Colon (tissue), 2 donors: Measurements from ENCODE around the gene NME7.
"Not testable (repeated sequence)": the region's sequence is repeated elsewhere in the genome, so short reads cannot be mapped to it uniquely, and the experiment has no call there.

ENCODE experiments used
- FAIRE-seq: peaks from 2 replicates; lab custom pipeline; 2012; peaks lifted over from hg19 to GRCh38; lab: Jason Lieb, UNC
- donor health status: control.
- donor health status: control.

The NME7 gene

DNA sequence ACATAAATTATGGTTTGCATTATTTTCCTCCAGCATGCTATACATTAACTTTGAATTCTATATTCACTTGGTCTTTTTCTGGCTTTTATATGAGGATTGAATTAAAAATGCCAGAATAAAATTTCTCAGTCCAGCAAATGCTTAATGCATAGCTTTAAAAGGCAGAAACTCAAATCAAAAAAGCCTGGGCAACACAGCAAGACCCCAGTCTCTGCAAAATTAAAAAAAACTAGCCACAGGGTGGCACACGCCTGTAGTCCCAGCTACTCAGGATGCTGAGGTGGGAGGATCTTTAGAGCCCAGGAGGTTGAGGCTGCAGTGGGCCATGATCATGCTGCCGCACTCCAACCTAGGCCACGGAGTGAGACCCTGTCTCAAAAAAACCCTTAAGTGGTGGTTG is 241.3 kb downstream of the NME7 start:
- no peak for FAIRE-seq

GRCh38 chr1:169125597-169125996 is 242.0 kb downstream of the NME7 start:
- FAIRE-seq: not testable (repeated sequence)

DNA sequence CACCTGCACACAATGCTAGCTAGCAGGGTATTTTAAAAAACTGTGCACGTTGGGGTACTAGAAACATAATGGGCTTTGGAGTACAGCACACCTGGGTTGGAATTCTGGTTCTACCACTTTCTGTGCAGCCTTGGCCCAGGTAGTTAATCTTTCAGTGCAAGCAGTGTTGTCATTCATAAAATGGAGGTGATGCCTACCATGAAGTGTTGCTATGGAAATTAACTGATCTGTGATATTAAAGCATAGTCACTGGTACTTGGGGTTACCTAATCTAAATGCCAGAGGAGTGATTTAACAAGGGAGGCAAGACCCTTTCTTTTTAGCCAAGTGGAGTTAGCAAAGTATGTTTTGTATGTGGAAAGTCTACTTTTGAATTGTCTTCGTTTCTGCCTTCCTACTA is 243.1 kb downstream of the NME7 start:
- no peak for FAIRE-seq

- FAIRE-seq: no peak
Observed at GRCh38 chr1:169122976-169123375, 244.6 kb downstream of the NME7 start.

- no peak for FAIRE-seq
Observed at GRCh38 chr1:169121146-169121923, 246.3 kb downstream of the NME7 start.

DNA sequence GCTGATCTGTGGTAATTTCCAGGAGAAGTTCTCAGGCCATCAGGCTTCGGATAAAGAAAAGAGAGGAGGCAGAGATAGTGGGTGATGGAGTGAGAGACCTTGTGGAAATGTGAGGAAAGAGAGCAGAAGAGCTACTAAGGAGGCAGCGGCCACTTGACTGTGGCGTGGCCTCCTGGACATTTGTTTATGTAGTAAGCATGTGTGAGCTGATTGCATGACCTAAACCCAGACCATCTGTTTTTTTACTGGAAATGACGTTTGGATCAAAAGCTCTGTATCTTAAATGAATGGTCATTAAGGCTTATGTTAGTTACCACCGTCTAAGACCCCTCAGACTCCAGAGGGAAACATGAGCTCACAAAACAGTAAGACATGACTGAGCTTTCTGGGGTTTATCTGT is 247.5 kb downstream of the NME7 start:
- FAIRE-seq: no peak

DNA sequence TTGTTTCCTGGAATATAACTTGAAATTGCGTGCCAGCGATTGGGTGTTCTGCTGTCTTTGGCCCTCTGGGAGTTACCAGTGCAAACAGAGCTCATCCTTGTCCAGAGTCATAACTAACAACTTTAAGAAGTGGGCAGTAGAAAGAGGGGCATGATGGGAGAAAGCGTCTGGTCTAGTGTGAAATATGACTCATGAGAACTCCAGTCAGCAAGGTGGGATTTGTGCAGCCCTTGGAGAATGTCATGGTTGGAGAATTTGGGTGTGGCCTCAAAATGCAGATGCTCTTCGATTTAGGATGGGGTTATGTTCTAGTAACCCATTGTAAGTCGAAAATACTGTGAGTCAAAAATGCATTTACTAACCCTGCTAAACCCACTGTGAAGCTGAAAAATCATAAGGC is 248.2 kb downstream of the NME7 start:
- FAIRE-seq: no peak

DNA sequence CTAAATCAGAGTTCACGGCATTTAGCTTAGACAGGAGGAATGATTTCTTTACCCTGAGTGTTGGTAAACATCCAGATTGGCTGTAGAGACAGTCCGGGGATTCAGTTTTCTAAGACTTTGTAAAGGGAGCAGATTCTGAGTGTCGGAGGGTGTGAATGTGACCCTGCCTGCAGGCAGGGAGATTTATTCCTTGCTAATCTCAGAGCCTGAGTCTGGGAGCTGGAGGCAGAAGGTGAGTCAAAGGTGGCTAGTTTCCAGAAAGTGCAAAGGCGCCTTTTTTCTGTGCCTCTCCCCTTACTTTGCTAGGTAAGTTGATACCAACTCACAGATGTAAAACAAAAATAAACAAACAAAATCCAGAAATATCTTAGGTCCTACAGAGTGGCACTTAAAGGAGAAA is 249.4 kb downstream of the NME7 start:
- no peak for FAIRE-seq

DNA sequence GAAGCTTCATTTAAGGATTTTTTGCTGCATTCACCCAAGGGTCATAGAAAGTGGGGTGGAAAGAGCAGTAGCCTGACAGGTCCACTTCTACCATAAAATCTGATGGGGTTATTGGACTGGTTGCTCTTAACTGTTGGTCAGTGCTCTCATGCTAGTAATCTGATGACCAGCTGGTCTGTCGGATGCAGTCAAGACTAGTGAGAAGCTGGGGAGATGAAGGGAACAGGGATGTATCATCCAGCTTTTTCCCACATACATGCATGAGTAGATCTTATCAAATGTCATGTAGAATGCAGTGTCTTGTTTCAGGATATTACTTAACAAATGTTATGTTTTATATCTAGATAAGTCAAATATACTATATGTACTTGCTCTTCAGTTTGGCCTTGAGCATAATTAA is 250.0 kb downstream of the NME7 start:
- no peak for FAIRE-seq

DNA sequence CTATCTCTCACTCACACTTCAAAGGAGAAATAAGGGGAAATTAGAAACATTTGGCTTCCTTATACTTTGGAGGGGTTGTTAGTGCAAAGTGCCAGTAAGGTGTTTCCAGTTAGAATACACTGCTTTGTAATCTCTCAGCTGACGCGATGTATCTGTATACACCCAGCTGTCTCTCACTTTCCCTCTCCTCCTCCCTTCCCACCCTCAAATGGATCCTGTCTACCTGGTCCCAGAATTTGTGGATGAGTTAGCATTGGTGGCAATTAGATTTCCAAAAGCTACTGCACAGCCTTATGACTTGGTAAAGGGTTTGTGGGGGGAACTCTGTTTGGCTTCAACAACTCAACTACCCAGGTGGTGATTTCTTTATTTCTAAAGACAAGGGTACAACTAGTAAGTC is 250.6 kb downstream of the NME7 start:
- no peak for FAIRE-seq

GRCh38 chr1:169115891-169116585 is 251.6 kb downstream of the NME7 start:
- no peak for FAIRE-seq

GRCh38 chr1:169113613-169114119 is 253.9 kb downstream of the NME7 start:
- FAIRE-seq: no peak

- no peak for FAIRE-seq
Observed at GRCh38 chr1:169112241-169112640, 255.4 kb downstream of the NME7 start.

- no peak for FAIRE-seq
Observed at GRCh38 chr1:169111472-169111871, 256.1 kb downstream of the NME7 start.

GRCh38 chr1:169110689-169111447 is 256.7 kb downstream of the NME7 start:
- no peak for FAIRE-seq

GRCh38 chr1:169110236-169110635 is 257.4 kb downstream of the NME7 start:
- no peak for FAIRE-seq

GRCh38 chr1:169109561-169110134 is 257.9 kb downstream of the NME7 start:
- FAIRE-seq: no peak

DNA sequence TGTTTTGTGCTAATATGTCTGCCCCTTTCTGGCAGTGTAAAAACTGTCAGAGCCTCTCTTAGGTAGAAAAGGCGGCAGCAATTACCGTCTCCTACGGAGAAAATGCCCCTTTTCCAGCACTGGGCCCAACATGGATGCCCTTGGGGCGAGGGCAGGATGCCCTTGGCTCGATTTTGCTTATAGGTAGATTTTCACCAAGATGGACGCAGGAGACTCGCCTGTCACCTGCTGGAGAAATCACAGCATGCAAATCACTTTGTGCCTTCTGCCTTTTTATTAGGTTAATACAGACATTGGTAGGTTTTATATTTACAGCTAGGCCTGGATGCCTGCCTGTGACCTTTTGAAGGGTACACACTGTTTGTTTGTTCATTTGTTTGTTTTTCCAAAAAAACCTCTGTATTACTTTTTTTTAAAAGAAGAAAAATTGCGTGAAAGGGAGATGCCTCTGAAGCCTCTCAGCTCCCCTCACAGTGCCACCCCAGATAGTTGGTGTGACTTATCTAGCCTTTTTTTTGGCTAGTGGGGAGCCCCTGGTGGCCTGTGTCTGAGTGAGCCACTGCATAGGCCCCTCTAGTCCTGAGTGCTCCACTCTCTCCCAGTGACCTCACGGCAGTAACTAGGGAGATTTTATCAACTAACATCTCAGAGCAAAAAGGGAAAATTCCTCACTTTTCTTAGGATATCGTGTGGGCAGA is 258.6 kb downstream of the NME7 start:
- FAIRE-seq: no peak

DNA sequence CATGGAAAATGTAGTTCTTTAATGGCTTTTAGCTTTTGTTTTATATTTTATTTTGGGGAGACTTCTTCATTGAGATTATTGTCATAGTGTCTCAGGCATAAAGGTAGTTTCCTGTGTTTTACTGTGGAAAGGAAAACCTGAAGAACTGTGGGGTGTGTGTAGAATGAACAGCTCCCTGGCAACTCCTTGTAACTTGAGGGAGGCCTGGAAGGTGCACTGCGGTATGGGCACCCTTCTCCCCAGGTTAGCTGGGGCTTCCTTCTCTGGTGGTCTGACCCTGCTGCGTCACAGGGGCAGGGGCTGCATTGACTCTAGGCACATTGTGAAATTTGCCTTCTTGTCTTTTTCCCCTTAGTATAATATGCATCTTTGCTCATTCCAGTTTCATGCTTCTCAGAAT is 259.4 kb downstream of the NME7 start:
- no peak for FAIRE-seq

DNA sequence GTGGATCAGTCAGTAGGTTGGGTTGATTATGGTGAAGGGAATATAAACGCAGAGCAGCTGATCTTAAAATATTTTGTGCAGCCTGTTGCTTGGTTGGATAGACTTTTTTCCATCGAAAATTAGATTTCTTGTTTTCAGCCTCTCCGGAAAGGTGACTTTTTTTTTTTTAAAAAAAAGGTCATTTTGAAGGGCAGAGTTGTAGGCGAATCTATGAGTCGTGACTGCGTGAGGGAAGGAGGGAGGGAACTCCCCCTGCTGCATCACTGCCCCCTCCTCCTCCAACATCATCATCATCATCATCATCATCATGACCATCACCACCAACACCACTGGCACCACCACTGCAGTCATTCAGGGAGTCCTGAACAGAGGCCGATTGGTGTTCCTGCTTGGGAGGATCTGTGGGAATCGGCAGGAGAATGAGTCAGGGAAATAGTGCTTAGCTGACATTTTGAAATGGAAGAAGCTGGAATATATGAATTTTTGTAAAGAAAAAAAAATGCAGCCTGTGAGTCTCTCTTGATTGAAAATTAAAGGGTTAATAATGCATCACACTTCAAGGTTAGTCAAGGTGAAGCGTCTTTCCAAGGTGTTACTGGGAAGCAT is 259.9 kb downstream of the NME7 start:
- FAIRE-seq: no peak

DNA sequence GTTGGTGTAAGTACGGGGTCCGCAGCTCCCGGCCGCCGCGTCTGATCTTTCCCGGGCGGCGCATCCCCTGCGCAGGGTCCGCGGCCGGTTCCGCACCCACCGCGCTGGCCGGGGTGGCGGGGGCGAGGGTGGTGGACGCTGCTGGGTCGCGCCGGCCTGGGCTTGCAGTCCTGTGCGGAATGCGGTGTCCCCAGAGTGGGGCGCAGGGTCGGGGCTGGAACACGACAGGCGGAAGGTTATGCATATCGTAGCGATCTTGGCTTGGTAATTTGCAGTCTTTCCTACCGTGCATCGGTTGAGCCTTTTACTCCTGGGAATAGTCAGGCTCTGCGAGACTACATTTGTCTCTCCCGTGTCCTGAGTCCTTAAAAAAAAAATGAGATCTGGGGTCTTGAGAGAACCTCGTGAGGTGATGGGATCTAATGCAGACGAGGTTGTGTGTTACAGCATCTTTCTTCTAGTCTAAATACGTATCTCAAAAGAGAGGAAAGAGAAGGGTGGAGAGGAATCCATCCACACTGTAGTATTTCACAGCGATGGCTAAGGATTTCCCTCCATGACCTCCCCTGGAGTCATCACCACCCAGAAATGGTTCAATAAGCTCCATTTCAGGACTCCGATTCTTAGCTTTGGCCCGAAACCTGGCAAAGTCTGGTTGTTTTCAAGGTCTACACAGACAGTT is 260.5 kb downstream of the NME7 start:
- FAIRE-seq: no peak
